Smooth muscle cell (in vitro differentiated cells): ENCODE measurements around the gene PDGFB. TPM values are rescaled to one million over a fixed set of nuclear protein-coding genes. Genes with fewer than 3 reads are reported as not detected.

ENCODE experiments used
- DNase-seq: peaks from one replicate; lab custom pipeline; 2025; ENCODE audit not compliant: unreplicated experiment; lab: John Stamatoyannopoulos, UW
- H2AFZ ChIP-seq: fragments of 200-600 bp; sonication (generic); 2 replicates; pipeline ENCODE4 v1.6.0; 2016; ENCODE audit warnings: antibody characterized with exemption, low read depth, mild to moderate bottlenecking
- H3F3A ChIP-seq: fragments of 200-600 bp; sonication (generic); 2 replicates; pipeline ENCODE4 v1.6.0; 2017; ENCODE audit warnings: antibody characterized with exemption, low read depth
- H3K27ac ChIP-seq: fragments of 200-600 bp; sonication (generic); 2 replicates; pipeline ENCODE4 v1.5.1; 2016; ENCODE audit warnings: low read depth, mild to moderate bottlenecking
- H3K27me3 ChIP-seq: fragments of 200-600 bp; sonication (generic); 2 replicates; pipeline ENCODE4 v1.6.1; 2016; ENCODE audit warnings: low read depth, mild to moderate bottlenecking
- H3K36me3 ChIP-seq: fragments of 200-600 bp; sonication (generic); 2 replicates; pipeline ENCODE4 v1.5.1; 2016; ENCODE audit warnings: low read depth
- H3K4me1 ChIP-seq: fragments of 200-600 bp; sonication (generic); 2 replicates; pipeline ENCODE4 v1.5.1; 2016; ENCODE audit warnings: low read depth
- H3K4me2 ChIP-seq: fragments of 200-600 bp; sonication (generic); 2 replicates; pipeline ENCODE4 v1.6.0; 2016; ENCODE audit warnings: mild to moderate bottlenecking
- H3K4me3 ChIP-seq: fragments of 200-600 bp; sonication (generic); 2 replicates; pipeline ENCODE4 v1.5.1; 2016; ENCODE audit warnings: mild to moderate bottlenecking
- H3K79me2 ChIP-seq: fragments of 200-600 bp; sonication (generic); 2 replicates; pipeline ENCODE4 v1.6.0; 2016; ENCODE audit warnings: low read depth, mild to moderate bottlenecking
- H3K9ac ChIP-seq: fragments of 200-600 bp; sonication (generic); 2 replicates; pipeline ENCODE4 v1.6.0; 2016; ENCODE audit warnings: low read depth
- H3K9me3 ChIP-seq: fragments of 200-600 bp; sonication (generic); replicated peaks from 2 replicates; pipeline ENCODE4 v1.5.1; 2016; ENCODE audit warnings: low read depth
- H4K20me1 ChIP-seq: fragments of 200-600 bp; sonication (generic); 2 replicates; pipeline ENCODE4 v1.6.0; 2016; ENCODE audit warnings: low read depth
- CTCF ChIP-seq: fragments of 200-600 bp; sonication (generic); IDR thresholded peaks from 2 replicates; pipeline ENCODE4 v1.5.1; 2017; ENCODE audit warnings: borderline replicate concordance, mild to moderate bottlenecking, antibody characterized with exemption; ENCODE audit not compliant: insufficient read depth, poor library complexity, severe bottlenecking
- WGBS: methylation state at CpG from one replicate; pipeline ENCODE4 v1.1.7; 2016; ENCODE audit warnings: low lambda C conversion rate; 5-methylcytosine and 5-hydroxymethylcytosine counted together
- polyA plus RNA-seq: library from polyadenylated mRNA; unstranded; fragments of >200 nt; fragmentation: Nextera tagmentation; extraction: Ambion mirVana; gene quantifications from 2 replicates; pipeline ENCODE4 v1.2.1, GENCODE V29; 2016
- total RNA-seq: library from RNA; depleted of rRNA; stranded (reverse); fragments of >200 nt; gene quantifications from 2 replicates; pipeline ENCODE4 v1.2.3, GENCODE V29; 2014

Gene PDGFB
- total RNA-seq = 1.9 and 2.1 TPM in 2 replicates
- 0.31 and 3.0 TPM in 2 replicates for polyA plus RNA-seq

GRCh38 chr22:39244496-39245129 lies at the start of gene PDGFB:
TSS of gene PDGFB (minus strand) at chr22:39244982. CDS start at chr22:39243963, 1,019 bp downstream.
- H2AFZ ChIP-seq = no peak within 1 kb of the TSS
- H3K4me3 ChIP-seq = peak within 1 kb of the TSS; percentile 56
- peak within 1 kb of the TSS; percentile 88 for H3K4me2 ChIP-seq
- no peak within 1 kb of the TSS for H3K9ac ChIP-seq
- no peaks in the 10 kb centered on the region for H3K36me3 ChIP-seq
- H4K20me1 ChIP-seq = no peaks in the 10 kb centered on the region
- H3K4me1 ChIP-seq = peaks cover 24% of the 10 kb centered on the region
- 0% methylated on average over 47 of the region's 68 CpGs for WGBS
- no peaks in the 10 kb centered on the region for H3K79me2 ChIP-seq
- no peaks in the 10 kb centered on the region for H3F3A ChIP-seq
- no peak within 1 kb of the TSS for H3K27ac ChIP-seq
- H3K27me3 ChIP-seq = peaks cover 60% of the 10 kb centered on the region
- H3K9me3 ChIP-seq = no peaks in the 10 kb centered on the region
- DNase-seq = no peak
- no peak for TF ChIP-seq CTCF

- DNase-seq = no peak
- WGBS = 72% methylated on average over 15 of the region's 15 CpGs
- Histone ChIP-seq H3K27ac (no peak overlapping the region), H3K36me3 (no peaks in the 10 kb centered on the region), H3K4me3 (no peak overlapping the region), H3K4me1 (peaks cover 6% of the 10 kb centered on the region), H2AFZ (no peak overlapping the region), H3K79me2 (no peaks in the 10 kb centered on the region), H3F3A (no peaks in the 10 kb centered on the region), H4K20me1 (no peaks in the 10 kb centered on the region), H3K27me3 (no peaks in the 10 kb centered on the region), H3K9ac (no peak overlapping the region), H3K9me3 (no peaks in the 10 kb centered on the region), H3K4me2 (no peak overlapping the region)
- no peak for TF ChIP-seq CTCF
Observed at GRCh38 chr22:39293766-39294368, 49.1 kb upstream of the PDGFB start.

DNA sequence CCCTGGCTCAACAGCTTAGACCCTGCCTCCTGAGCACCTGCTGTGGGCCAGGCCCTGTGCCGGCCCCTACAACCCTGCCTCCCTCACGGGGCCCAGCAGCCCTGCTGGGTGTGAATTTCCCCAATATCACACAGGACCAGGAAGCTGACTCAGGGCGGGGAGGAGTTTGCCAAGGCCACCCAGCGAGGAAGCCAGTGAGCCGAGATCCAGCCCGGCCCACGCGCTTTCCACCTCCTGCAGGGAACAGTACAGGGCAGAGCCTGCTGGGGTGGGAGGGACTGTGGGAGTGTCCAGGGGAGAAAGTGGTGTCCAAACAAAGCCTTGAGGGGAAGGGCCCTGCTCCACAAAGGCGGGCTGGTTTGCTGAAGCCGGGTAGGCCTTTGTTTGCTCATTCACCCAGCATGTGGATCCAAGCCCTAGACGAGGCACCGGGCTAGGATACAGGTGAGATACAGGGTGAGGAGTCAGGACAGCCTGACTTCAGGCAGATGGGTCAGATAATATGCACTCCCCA lies 47.8 kb upstream of the PDGFB start:
- TF ChIP-seq CTCF = no peak
- peak; percentile 32 for DNase-seq
- Histone ChIP-seq H3K27me3 (no peaks in the 10 kb centered on the region), H3K9ac (no peak overlapping the region), H3K36me3 (no peaks in the 10 kb centered on the region), H3K4me3 (no peak overlapping the region), H3K4me2 (peak overlapping the region; percentile 44), H3K27ac (peak overlapping the region; percentile 32), H3K9me3 (no peaks in the 10 kb centered on the region), H3K4me1 (peaks cover 6% of the 10 kb centered on the region), H3F3A (no peaks in the 10 kb centered on the region), H2AFZ (no peak overlapping the region), H4K20me1 (no peaks in the 10 kb centered on the region), H3K79me2 (no peaks in the 10 kb centered on the region)
- whole genome bisulfite sequencing = 21% methylated on average over 12 of the region's 12 CpGs

DNA sequence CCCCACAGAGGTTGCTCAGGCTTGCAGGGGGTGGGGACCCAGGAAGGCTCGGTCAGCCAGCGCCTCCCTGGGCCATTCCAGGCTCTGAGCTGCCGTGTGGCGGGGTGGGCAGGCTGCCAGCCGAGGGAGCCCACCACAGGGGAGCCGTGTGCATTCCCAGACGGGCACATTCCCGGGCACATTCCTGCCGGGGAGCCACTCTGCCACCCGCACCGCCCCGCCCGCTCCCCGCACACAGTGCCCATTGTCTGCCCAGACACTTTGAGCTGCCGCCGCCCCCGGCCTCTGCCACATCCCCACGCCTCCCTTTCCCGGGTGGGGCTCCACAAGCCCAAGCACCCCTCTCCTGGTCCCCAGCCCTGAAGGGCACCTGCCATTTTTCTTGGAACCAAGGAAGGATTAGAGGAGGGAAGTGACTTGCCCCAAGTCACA lies 47.3 kb upstream of the PDGFB start:
- no peak overlapping the region for H3K4me3 ChIP-seq
- no peak for TF ChIP-seq CTCF
- H3F3A ChIP-seq = peaks cover 6% of the 10 kb centered on the region
- no peak overlapping the region for H2AFZ ChIP-seq
- no peaks in the 10 kb centered on the region for H3K27me3 ChIP-seq
- H4K20me1 ChIP-seq = no peaks in the 10 kb centered on the region
- no peaks in the 10 kb centered on the region for H3K9me3 ChIP-seq
- H3K27ac ChIP-seq = peak overlapping the region; percentile 32
- no peaks in the 10 kb centered on the region for H3K36me3 ChIP-seq
- DNase-seq = no peak
- peaks cover 6% of the 10 kb centered on the region for H3K4me1 ChIP-seq
- no peak overlapping the region for H3K9ac ChIP-seq
- H3K4me2 ChIP-seq = peak overlapping the region; percentile 44
- 95% methylated on average over 13 of the region's 19 CpGs for WGBS
- H3K79me2 ChIP-seq = no peaks in the 10 kb centered on the region
